GM21529 (cell line): Measurements from ENCODE around the gene MIB1.
"Not testable (repeated sequence)": the region's sequence is repeated elsewhere in the genome, so short reads cannot be mapped to it uniquely, and the experiment has no call there.

ENCODE experiments used
- ATAC-seq: cut with Tn5 transposase; IDR thresholded peaks from one replicate; pipeline ENCODE4 v1.9.1; 2021; ENCODE audit not compliant: unreplicated experiment

MIB1 gene

GRCh38 chr18:21743166-21743832 is 2.7 kb downstream of the MIB1 start:
- no peak for ATAC-seq

GRCh38 chr18:21745231-21745630 is 4.6 kb downstream of the MIB1 start:
- no peak for ATAC-seq

GRCh38 chr18:21747268-21747667 is 6.7 kb downstream of the MIB1 start:
- ATAC-seq = no peak

- ATAC-seq = no peak
These were observed 7.4 kb downstream of the MIB1 start for GRCh38 chr18:21747764-21748693.

- ATAC-seq = no peak
These were observed 17.2 kb downstream of the MIB1 start for GRCh38 chr18:21757833-21758232.

GRCh38 chr18:21759836-21760235 is 19.2 kb downstream of the MIB1 start:
- no peak for ATAC-seq

GRCh38 chr18:21760321-21760720 is 19.7 kb downstream of the MIB1 start:
- ATAC-seq = no peak

- ATAC-seq = no peak
These were observed 21.0 kb downstream of the MIB1 start for GRCh38 chr18:21761471-21762115.

- ATAC-seq = no peak
These were observed 21.7 kb downstream of the MIB1 start for GRCh38 chr18:21762181-21762772.

- no peak for ATAC-seq
These were observed 23.5 kb downstream of the MIB1 start for GRCh38 chr18:21763846-21764646.

- no peak for ATAC-seq
These were observed 28.6 kb downstream of the MIB1 start for GRCh38 chr18:21769206-21769605.

GRCh38 chr18:21774722-21775121 is 34.1 kb downstream of the MIB1 start:
- no peak for ATAC-seq

- ATAC-seq = peak; percentile 86
These were observed 37.2 kb downstream of the MIB1 start for GRCh38 chr18:21777814-21778213.

GRCh38 chr18:21786526-21786925 is 45.9 kb downstream of the MIB1 start:
- no peak for ATAC-seq

GRCh38 chr18:21796089-21796488 is 55.5 kb downstream of the MIB1 start:
- not testable (repeated sequence) for ATAC-seq

GRCh38 chr18:21798126-21798525 is 57.5 kb downstream of the MIB1 start:
- ATAC-seq = no peak

- no peak for ATAC-seq
These were observed 59.1 kb downstream of the MIB1 start for GRCh38 chr18:21799721-21800120.

- no peak for ATAC-seq
These were observed 62.9 kb downstream of the MIB1 start for GRCh38 chr18:21803495-21803894.

GRCh38 chr18:21805771-21806366 is 65.3 kb downstream of the MIB1 start:
- ATAC-seq = no peak

- no peak for ATAC-seq
These were observed 67.6 kb downstream of the MIB1 start for GRCh38 chr18:21808185-21808584.
